IPS-20b (cell line): ENCODE measurements around the gene TMIE.

Experiments used
- H3K27ac ChIP-seq: one replicate; pipeline ENCODE4 v1.5.1; 2013; ENCODE audit warnings: low read length
- H3K27me3 ChIP-seq: 2 replicates; pipeline ENCODE4 v1.6.1; 2013; ENCODE audit warnings: mild to moderate bottlenecking, low read length, inconsistent platforms; ENCODE audit not compliant: insufficient read depth
- H3K36me3 ChIP-seq: 2 replicates; pipeline ENCODE4 v1.6.1; 2013; ENCODE audit warnings: low read depth, mild to moderate bottlenecking, inconsistent platforms, low read length, moderate library complexity; ENCODE audit not compliant: insufficient read depth
- H3K4me1 ChIP-seq: 2 replicates; pipeline ENCODE4 v1.6.1; 2013; ENCODE audit warnings: mild to moderate bottlenecking, control low read depth, inconsistent platforms, low read length, moderate library complexity; ENCODE audit not compliant: insufficient read depth
- H3K4me3 ChIP-seq: 2 replicates; pipeline ENCODE4 v1.5.1; 2013; ENCODE audit warnings: mild to moderate bottlenecking, low read length, inconsistent platforms
- H3K9ac ChIP-seq: 2 replicates; pipeline ENCODE4 v1.6.1; 2013; ENCODE audit warnings: low read depth, mild to moderate bottlenecking, inconsistent platforms, low read length, moderate library complexity
- H3K9me3 ChIP-seq: 2 replicates; pipeline ENCODE4 v1.6.1; 2013; ENCODE audit warnings: mild to moderate bottlenecking, low read depth, low read length, inconsistent platforms; ENCODE audit not compliant: insufficient read depth

Gene TMIE

GRCh38 chr3:46664188-46664970, 36.8 kb upstream of the TMIE start:
- H3K36me3 ChIP-seq: no peaks in the 10 kb centered on the region
- peaks cover 31% of the 10 kb centered on the region for H3K4me1 ChIP-seq
- H3K9ac ChIP-seq: no peak overlapping the region
- no peak overlapping the region for H3K4me3 ChIP-seq
- H3K9me3 ChIP-seq: no peaks in the 10 kb centered on the region
- H3K27me3 ChIP-seq: no peaks in the 10 kb centered on the region
- H3K27ac ChIP-seq: no peak overlapping the region

DNA sequence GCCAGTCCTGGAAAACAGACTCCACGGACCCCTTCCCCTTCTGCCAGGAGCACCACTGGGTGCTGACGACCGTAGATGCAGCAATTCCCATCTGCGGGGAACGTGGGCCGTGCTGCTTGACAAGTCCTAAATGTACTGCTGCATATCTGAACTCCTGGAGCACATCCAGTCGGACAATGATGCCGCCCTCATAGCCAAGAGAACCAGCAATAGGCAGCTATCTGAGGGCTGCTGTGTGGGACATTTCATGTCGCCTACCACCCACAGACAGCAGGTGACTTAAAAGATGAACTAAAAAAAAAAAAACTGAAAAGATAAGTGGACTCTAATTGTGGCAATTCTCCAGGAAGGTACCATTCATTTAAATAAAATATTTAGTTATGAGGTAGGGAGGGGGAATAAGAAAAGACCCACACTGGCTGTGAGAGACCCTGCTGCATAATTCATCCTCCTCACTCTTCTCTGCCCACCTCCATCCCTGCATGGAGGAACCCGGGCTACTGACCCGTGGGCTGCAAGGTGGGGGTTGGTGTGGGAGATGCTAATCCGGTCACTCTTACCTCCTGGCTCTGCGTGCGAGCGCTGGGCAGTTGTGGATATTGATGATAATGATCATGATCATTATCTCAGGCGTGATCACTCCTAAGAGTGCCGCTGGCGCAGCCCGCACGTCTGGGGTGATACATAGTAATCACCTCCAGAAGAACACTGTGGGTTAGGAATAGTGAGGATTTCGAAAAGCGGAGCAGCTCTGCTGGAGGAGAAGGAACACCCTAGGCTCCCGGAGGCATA, 36.0 kb upstream of the TMIE start:
- no peaks in the 10 kb centered on the region for H3K27me3 ChIP-seq
- H3K4me1 ChIP-seq: peaks cover 24% of the 10 kb centered on the region
- H3K4me3 ChIP-seq: no peak overlapping the region
- no peak overlapping the region for H3K9ac ChIP-seq
- no peak overlapping the region for H3K27ac ChIP-seq
- H3K9me3 ChIP-seq: no peaks in the 10 kb centered on the region
- H3K36me3 ChIP-seq: no peaks in the 10 kb centered on the region

- Histone ChIP-seq H3K4me1 (peaks cover 17% of the 10 kb centered on the region), H3K27me3 (no peaks in the 10 kb centered on the region), H3K27ac (no peak overlapping the region), H3K36me3 (no peaks in the 10 kb centered on the region), H3K9me3 (no peaks in the 10 kb centered on the region), H3K9ac (no peak overlapping the region), H3K4me3 (no peak overlapping the region)
Measured at GRCh38 chr3:46665763-46666452, 35.3 kb upstream of the TMIE start.

- Histone ChIP-seq H3K9me3 (no peaks in the 10 kb centered on the region), H3K36me3 (no peaks in the 10 kb centered on the region), H3K27ac (no peak overlapping the region), H3K4me3 (no peak overlapping the region), H3K27me3 (no peaks in the 10 kb centered on the region), H3K4me1 (peaks cover 12% of the 10 kb centered on the region; the same call in 1 of the 2 replicates), H3K9ac (no peak overlapping the region)
Measured at GRCh38 chr3:46666453-46666845, 34.7 kb upstream of the TMIE start.

GRCh38 chr3:46667061-46667621, 34.1 kb upstream of the TMIE start:
- no peak overlapping the region for H3K9ac ChIP-seq
- no peaks in the 10 kb centered on the region for H3K36me3 ChIP-seq
- no peaks in the 10 kb centered on the region for H3K27me3 ChIP-seq
- peaks cover 5% of the 10 kb centered on the region; the same call in 1 of the 2 replicates for H3K4me1 ChIP-seq
- H3K9me3 ChIP-seq: no peaks in the 10 kb centered on the region
- H3K4me3 ChIP-seq: no peak overlapping the region
- H3K27ac ChIP-seq: no peak overlapping the region

- Histone ChIP-seq H3K36me3 (no peaks in the 10 kb centered on the region), H3K27me3 (no peaks in the 10 kb centered on the region), H3K4me3 (no peak overlapping the region), H3K9me3 (no peaks in the 10 kb centered on the region), H3K4me1 (0 out of 2 replicates have a peak, but pooled peaks cover under 1% of the 10 kb centered on the region), H3K27ac (no peak overlapping the region), H3K9ac (no peak overlapping the region)
Measured at GRCh38 chr3:46667657-46668056, 33.5 kb upstream of the TMIE start.

DNA sequence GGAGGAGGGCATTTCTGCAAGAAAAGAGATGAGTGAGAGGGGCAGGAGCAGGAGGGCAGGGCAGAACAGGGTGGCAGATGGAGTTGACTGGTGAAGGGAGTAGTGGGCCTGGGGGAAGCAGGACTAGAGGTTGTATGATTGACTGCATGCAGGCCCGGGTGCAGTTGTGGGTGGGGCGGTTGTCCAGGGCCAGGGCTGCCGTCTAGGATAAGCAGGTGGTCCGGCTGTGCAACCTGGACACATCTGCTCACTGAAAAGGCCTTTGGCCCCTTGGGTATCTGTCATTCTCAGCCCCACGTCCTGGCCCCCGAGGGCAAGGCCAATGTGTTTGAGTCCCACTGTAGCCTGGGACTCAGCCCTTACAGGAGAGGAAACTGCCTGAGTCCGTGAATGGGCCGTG, 33.1 kb upstream of the TMIE start:
- no peaks in the 10 kb centered on the region for H3K36me3 ChIP-seq
- H3K27ac ChIP-seq: no peak overlapping the region
- H3K9me3 ChIP-seq: no peaks in the 10 kb centered on the region
- H3K4me3 ChIP-seq: no peak overlapping the region
- no peak overlapping the region for H3K9ac ChIP-seq
- no peaks in the 10 kb centered on the region for H3K27me3 ChIP-seq
- no peaks in the 10 kb centered on the region for H3K4me1 ChIP-seq

DNA sequence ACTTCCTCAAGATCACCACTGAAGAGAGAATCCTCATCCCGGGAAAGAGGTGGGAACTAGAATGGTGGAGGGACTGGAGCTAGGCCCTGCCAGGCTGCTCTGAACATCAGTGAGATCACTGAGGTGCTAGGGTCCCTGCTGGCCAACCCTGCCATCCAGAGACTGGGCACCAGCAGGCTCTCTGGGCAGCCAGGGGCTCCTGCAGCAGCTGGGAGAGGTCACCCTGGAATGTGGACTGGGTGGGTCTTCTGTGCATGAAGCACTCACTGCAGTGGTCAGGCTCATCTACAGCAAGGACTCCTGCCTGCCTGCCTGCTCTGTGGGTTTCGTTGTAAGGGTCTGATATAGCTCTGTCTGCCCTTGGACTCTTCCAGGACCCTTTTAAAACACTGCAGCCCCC, 32.6 kb upstream of the TMIE start:
- Histone ChIP-seq H3K27ac (no peak overlapping the region), H3K4me1 (no peaks in the 10 kb centered on the region), H3K27me3 (no peaks in the 10 kb centered on the region), H3K9ac (no peak overlapping the region), H3K36me3 (no peaks in the 10 kb centered on the region), H3K4me3 (no peak overlapping the region), H3K9me3 (no peaks in the 10 kb centered on the region)

DNA sequence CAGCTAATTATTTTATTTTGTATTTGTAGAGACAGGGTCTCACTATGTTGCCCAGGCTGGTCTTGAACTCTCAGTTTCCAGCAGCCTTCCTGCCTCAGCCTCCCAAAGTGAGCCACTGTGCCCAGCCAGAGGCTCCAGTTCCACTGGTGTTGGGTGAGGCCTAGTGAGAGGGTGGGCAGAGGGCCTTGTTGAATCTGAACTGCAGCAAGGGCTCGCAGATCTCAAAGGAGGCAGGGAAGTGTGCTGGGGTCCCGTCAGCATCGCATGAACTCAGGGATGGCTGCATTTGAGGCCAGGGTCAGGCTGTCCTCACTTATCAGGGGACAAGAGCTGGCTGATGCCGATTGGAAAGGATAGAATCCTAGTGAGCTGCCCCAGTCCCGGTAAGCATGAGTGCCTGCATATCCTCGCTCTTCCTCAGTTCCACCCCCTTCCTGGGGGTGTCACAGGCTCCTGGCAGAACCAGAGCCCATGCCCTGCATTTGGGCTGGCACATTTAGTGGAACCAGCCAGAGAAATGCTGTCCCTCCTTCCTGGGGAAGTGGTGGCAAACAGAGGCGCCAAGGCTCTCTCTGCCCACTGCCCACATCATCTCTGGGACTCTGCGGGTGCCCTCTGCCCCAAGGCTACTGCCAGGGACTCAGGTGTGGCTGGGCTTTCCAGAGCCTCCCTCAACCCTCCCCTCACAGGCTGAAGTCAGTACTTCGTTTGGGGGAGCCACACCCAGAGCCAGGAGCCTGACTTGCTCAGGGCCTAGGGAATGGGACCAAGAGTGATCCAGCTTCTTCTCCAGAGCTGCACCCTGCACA, 31.8 kb upstream of the TMIE start:
- Histone ChIP-seq H3K4me3 (no peak overlapping the region), H3K27me3 (no peaks in the 10 kb centered on the region), H3K9ac (no peak overlapping the region), H3K36me3 (no peaks in the 10 kb centered on the region), H3K9me3 (no peaks in the 10 kb centered on the region), H3K27ac (no peak overlapping the region), H3K4me1 (no peaks in the 10 kb centered on the region)

- H3K4me3 ChIP-seq: no peak overlapping the region
- no peaks in the 10 kb centered on the region for H3K36me3 ChIP-seq
- no peaks in the 10 kb centered on the region for H3K4me1 ChIP-seq
Measured at GRCh38 chr3:46670000-46670890, 30.9 kb upstream of the TMIE start.

More at GRCh38 chr3:46670000-46670890, 30.9 kb upstream of the TMIE start:
- Histone ChIP-seq H3K9ac (no peak overlapping the region), H3K27me3 (no peaks in the 10 kb centered on the region), H3K27ac (no peak overlapping the region), H3K9me3 (no peaks in the 10 kb centered on the region)
